Neural progenitor cell (in vitro differentiated cells): ENCODE measurements around the gene SCFD1. TPM values are rescaled to one million over a fixed set of nuclear protein-coding genes. Genes with fewer than 3 reads are reported as not detected.

ENCODE experiments used
- DNase-seq: peaks from one replicate; pipeline ENCODE4 v3.0.0-alpha.2; 2016; ENCODE audit warnings: low spot score
- H2AFZ ChIP-seq: fragments of 200-600 bp; sonication (generic); replicated peaks from 2 replicates; pipeline ENCODE4 v1.6.1; 2016; ENCODE audit warnings: antibody characterized with exemption
- H3F3A ChIP-seq: fragments of 200-600 bp; sonication (generic); 2 replicates; pipeline ENCODE4 v1.6.1; 2016; ENCODE audit warnings: antibody characterized with exemption, low read depth
- H3K27ac ChIP-seq: fragments of 200-600 bp; sonication (generic); 2 replicates; pipeline ENCODE4 v1.5.1; 2016; ENCODE audit warnings: mild to moderate bottlenecking
- H3K27me3 ChIP-seq: fragments of 200-600 bp; sonication (generic); 2 replicates; pipeline ENCODE4 v1.6.1; 2016; ENCODE audit warnings: mild to moderate bottlenecking, moderate library complexity
- H3K36me3 ChIP-seq: fragments of 200-600 bp; sonication (generic); 2 replicates; pipeline ENCODE4 v1.5.1; 2016
- H3K4me1 ChIP-seq: fragments of 200-600 bp; sonication (generic); 2 replicates; pipeline ENCODE4 v1.6.1; 2016; ENCODE audit warnings: mixed run types
- H3K4me2 ChIP-seq: fragments of 200-600 bp; sonication (generic); 2 replicates; pipeline ENCODE4 v1.6.1; 2016
- H3K4me3 ChIP-seq: fragments of 200-600 bp; sonication (generic); 2 replicates; pipeline ENCODE4 v1.5.1; 2016
- H3K79me2 ChIP-seq: fragments of 200-600 bp; sonication (generic); 2 replicates; pipeline ENCODE4 v1.6.1; 2016; ENCODE audit warnings: low read depth
- H3K9ac ChIP-seq: fragments of 200-600 bp; sonication (generic); 2 replicates; pipeline ENCODE4 v1.6.1; 2016
- H3K9me3 ChIP-seq: fragments of 200-600 bp; sonication (generic); 2 replicates; pipeline ENCODE4 v1.5.1; 2016; ENCODE audit warnings: low read depth
- H4K20me1 ChIP-seq: fragments of 200-600 bp; sonication (generic); 2 replicates; pipeline ENCODE4 v1.6.1; 2016; ENCODE audit warnings: low read depth
- H3K27ac Mint-ChIP-seq: 3 replicates; pipeline ENCODE4 v1.8.0; 2021; ENCODE audit warnings: mixed read lengths
- H3K27me3 Mint-ChIP-seq: 2 replicates; pipeline ENCODE4 v1.8.0; 2022; ENCODE audit warnings: low read depth, mild to moderate bottlenecking, inconsistent platforms, moderate library complexity, mixed read lengths; ENCODE audit not compliant: insufficient read depth
- H3K36me3 Mint-ChIP-seq: 3 replicates; pipeline ENCODE4 v1.8.0; 2021; ENCODE audit warnings: mixed read lengths
- H3K4me1 Mint-ChIP-seq: 3 replicates; pipeline ENCODE4 v1.8.0; 2021; ENCODE audit warnings: mixed read lengths
- H3K4me3 Mint-ChIP-seq: 3 replicates; pipeline ENCODE4 v1.8.0; 2021; ENCODE audit warnings: mild to moderate bottlenecking, moderate library complexity, mixed read lengths
- H3K9me3 Mint-ChIP-seq: 3 replicates; pipeline ENCODE4 v1.8.0; 2020; ENCODE audit warnings: mixed read lengths
- EZH2 ChIP-seq: fragments of 200-600 bp; sonication (generic); IDR thresholded peaks from 2 replicates; pipeline ENCODE4 v1.6.1; 2017; ENCODE audit warnings: antibody characterized with exemption, mild to moderate bottlenecking, moderate library complexity
- EZH2phosphoT487 ChIP-seq: fragments of 200-600 bp; sonication (generic); IDR thresholded peaks from 2 replicates; pipeline ENCODE4 v1.6.1; 2017; ENCODE audit warnings: antibody characterized with exemption
- total RNA-seq: library from RNA; depleted of rRNA; stranded (reverse); fragments of >200 nt; gene quantifications from 2 replicates; pipeline ENCODE4 v1.2.3, GENCODE V29; 2015; ENCODE audit warnings: low replicate concordance
- TF ChIP-seq, protein P1 (sequence below): fragments of 200-600 bp; sonication (generic); IDR thresholded peaks from 2 replicates; pipeline ENCODE4 v1.5.1; 2017; ENCODE audit warnings: antibody characterized with exemption, mild to moderate bottlenecking

Gene SCFD1
- total RNA-seq, 1 donor from 2014 or later = 115 TPM

DNA sequence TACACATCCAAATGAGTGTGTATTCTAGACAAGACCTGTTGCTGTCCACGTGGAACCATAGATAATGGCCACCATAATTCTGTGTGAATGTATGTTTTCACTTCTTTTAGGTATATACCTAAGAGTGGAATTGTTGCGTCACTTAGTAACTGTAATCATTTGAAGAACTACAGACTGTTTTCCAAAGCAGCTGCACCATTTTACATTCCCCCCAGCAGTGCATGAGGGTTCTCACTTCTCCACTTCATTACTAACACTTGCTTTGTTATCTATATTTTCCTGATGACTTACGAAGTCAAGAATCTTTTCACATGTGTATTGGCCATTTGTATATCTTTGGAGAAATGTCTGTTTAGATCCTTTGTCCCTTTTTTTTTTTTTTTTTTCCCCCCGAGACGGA, 106.4 kb downstream of the SCFD1 start:
- H3K4me1 ChIP-seq = no peaks in the 10 kb centered on the region
- H3K4me3 ChIP-seq = no peak overlapping the region
- H3K4me1 Mint-ChIP-seq = no peaks in the 10 kb centered on the region
- no peak overlapping the region for H3K27ac ChIP-seq
- no peak for DNase-seq
- no peak overlapping the region for H3K4me3 Mint-ChIP-seq
- H3F3A ChIP-seq = no peaks in the 10 kb centered on the region
- no peak for TF ChIP-seq EZH2
- TF ChIP-seq, protein P1, sequence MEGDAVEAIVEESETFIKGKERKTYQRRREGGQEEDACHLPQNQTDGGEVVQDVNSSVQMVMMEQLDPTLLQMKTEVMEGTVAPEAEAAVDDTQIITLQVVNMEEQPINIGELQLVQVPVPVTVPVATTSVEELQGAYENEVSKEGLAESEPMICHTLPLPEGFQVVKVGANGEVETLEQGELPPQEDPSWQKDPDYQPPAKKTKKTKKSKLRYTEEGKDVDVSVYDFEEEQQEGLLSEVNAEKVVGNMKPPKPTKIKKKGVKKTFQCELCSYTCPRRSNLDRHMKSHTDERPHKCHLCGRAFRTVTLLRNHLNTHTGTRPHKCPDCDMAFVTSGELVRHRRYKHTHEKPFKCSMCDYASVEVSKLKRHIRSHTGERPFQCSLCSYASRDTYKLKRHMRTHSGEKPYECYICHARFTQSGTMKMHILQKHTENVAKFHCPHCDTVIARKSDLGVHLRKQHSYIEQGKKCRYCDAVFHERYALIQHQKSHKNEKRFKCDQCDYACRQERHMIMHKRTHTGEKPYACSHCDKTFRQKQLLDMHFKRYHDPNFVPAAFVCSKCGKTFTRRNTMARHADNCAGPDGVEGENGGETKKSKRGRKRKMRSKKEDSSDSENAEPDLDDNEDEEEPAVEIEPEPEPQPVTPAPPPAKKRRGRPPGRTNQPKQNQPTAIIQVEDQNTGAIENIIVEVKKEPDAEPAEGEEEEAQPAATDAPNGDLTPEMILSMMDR = no peak
- no peak for TF ChIP-seq EZH2phosphoT487
- no peaks in the 10 kb centered on the region for H4K20me1 ChIP-seq
- peaks cover 47% of the 10 kb centered on the region for H3K36me3 Mint-ChIP-seq
- no peak overlapping the region for H3K27ac Mint-ChIP-seq
- H3K79me2 ChIP-seq = no peaks in the 10 kb centered on the region
- no peak overlapping the region for H2AFZ ChIP-seq
- no peak overlapping the region for H3K9ac ChIP-seq
- H3K36me3 ChIP-seq = no peaks in the 10 kb centered on the region
- H3K4me2 ChIP-seq = no peak overlapping the region
- H3K27me3 Mint-ChIP-seq = peaks cover under 1% of the 10 kb centered on the region
- H3K9me3 Mint-ChIP-seq = peaks cover 10% of the 10 kb centered on the region
- no peaks in the 10 kb centered on the region for H3K9me3 ChIP-seq
- no peaks in the 10 kb centered on the region for H3K27me3 ChIP-seq

DNA sequence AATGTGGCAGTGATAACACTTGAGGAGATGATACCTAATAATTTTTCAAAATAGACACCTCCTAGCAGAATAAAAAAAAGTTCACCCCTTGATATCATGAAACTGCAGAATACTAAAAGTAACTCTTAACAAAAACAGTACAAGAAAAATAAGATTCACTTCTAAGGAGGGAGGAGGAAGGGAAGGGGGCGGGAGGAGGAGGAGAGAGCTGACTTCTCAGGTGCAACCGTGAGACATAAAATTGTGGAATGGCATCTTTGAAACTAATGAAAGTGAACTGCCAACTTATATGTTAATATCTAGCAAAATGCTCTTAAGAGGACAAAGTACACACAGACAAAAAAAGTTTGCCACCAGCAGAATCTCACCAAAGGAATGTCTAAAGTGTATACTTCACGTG, 115.8 kb downstream of the SCFD1 start:
- Histone ChIP-seq H3K9me3 (no peaks in the 10 kb centered on the region), H3K4me3 (no peak overlapping the region), H3K27me3 (no peaks in the 10 kb centered on the region), H3K36me3 (no peaks in the 10 kb centered on the region), H3K9ac (no peak overlapping the region), H3F3A (no peaks in the 10 kb centered on the region), H2AFZ (no peak overlapping the region), H4K20me1 (no peaks in the 10 kb centered on the region), H3K4me2 (no peak overlapping the region), H3K79me2 (no peaks in the 10 kb centered on the region), H3K27ac (peak overlapping the region; percentile 27), H3K4me1 (no peaks in the 10 kb centered on the region)
- H3K27ac Mint-ChIP-seq = no peak overlapping the region
- no peak overlapping the region for H3K4me3 Mint-ChIP-seq
- H3K36me3 Mint-ChIP-seq = peaks cover 10% of the 10 kb centered on the region
- no peaks in the 10 kb centered on the region for H3K27me3 Mint-ChIP-seq
- no peak for DNase-seq
- H3K4me1 Mint-ChIP-seq = peaks cover 5% of the 10 kb centered on the region
- TF ChIP-seq EZH2 (no peak), EZH2phosphoT487 (no peak)
- TF ChIP-seq, protein P1 = no peak
- no peaks in the 10 kb centered on the region for H3K9me3 Mint-ChIP-seq

DNA sequence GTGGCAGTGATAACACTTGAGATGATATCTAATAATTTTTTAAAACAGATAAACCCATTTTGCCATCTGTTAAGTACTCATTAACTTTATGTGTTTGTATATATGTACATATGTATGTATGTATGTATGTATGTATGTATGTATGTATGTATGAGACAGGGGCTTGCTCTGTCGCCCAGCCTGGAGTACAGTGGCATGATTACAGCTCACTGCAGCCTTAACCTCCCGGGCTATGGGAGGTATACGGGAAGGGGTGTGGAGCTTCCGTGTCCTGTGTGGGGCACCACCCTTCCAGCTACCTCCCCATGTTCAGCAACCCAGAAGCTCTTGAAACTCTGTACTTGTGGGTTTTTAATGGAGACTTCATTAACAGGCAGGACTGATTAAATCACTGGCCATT, 116.9 kb downstream of the SCFD1 start:
- H3K4me3 ChIP-seq = no peak overlapping the region
- no peak for TF ChIP-seq EZH2
- TF ChIP-seq EZH2phosphoT487 = no peak
- TF ChIP-seq, protein P1 = no peak
- H3K36me3 ChIP-seq = no peaks in the 10 kb centered on the region
- no peak overlapping the region for H3K9ac ChIP-seq
- Mint-ChIP-seq H3K4me3 (no peak overlapping the region), H3K4me1 (peaks cover 5% of the 10 kb centered on the region), H3K9me3 (no peaks in the 10 kb centered on the region), H3K36me3 (peaks cover 10% of the 10 kb centered on the region), H3K27me3 (no peaks in the 10 kb centered on the region), H3K27ac (no peak overlapping the region)
- H2AFZ ChIP-seq = no peak overlapping the region
- H3F3A ChIP-seq = no peaks in the 10 kb centered on the region
- H3K27ac ChIP-seq = no peak overlapping the region
- H3K9me3 ChIP-seq = no peaks in the 10 kb centered on the region
- no peaks in the 10 kb centered on the region for H4K20me1 ChIP-seq
- no peak for DNase-seq
- H3K79me2 ChIP-seq = no peaks in the 10 kb centered on the region
- no peaks in the 10 kb centered on the region for H3K27me3 ChIP-seq
- no peak overlapping the region for H3K4me2 ChIP-seq
- H3K4me1 ChIP-seq = no peaks in the 10 kb centered on the region
